ENCODE data around the gene PRSS36.

Gene PRSS36

GRCh38 chr16:31099860-31100638, 49.8 kb downstream of the PRSS36 start:
- DNase-seq (ENCODE audit: low spot score): no peak

GRCh38 chr16:31094424-31095120, 55.3 kb downstream of the PRSS36 start, which contains the start of gene VKORC1:
TSS of gene VKORC1 (minus strand) at chr16:31094797. CDS start at chr16:31094729, 68 bp downstream.
- DNase-seq (ENCODE audit: low spot score): peak; percentile 88

GRCh38 chr16:31094088-31094423, 55.8 kb downstream of the PRSS36 start:
- no peak for DNase-seq (ENCODE audit: low spot score)

- no peak for DNase-seq (ENCODE audit: low spot score)
Measured at GRCh38 chr16:31093132-31093703, 56.6 kb downstream of the PRSS36 start.

- DNase-seq (ENCODE audit: low spot score): no peak
Measured at GRCh38 chr16:31092330-31092729, 57.5 kb downstream of the PRSS36 start.

GRCh38 chr16:31090540-31090939, 59.3 kb downstream of the PRSS36 start:
- DNase-seq (ENCODE audit: low spot score): no peak

GRCh38 chr16:31089199-31089598, 60.7 kb downstream of the PRSS36 start:
- DNase-seq (ENCODE audit: low spot score): no peak

All from HuH-7.5 (cell line).